Hepatocyte (in vitro differentiated cells): ENCODE data around the gene CNTN4. TPM values are rescaled to one million over a fixed set of nuclear protein-coding genes. Genes with fewer than 3 reads are reported as not detected.

Source experiments
- DNase-seq: peaks from one replicate; pipeline ENCODE4 v3.0.0-alpha.2; 2016; ENCODE audit warnings: low spot score
- H2AFZ ChIP-seq: fragments of 200-600 bp; sonication (generic); 2 replicates; pipeline ENCODE4 v1.6.0; 2016; ENCODE audit warnings: antibody characterized with exemption, mild to moderate bottlenecking
- H3K27ac ChIP-seq: fragments of 200-600 bp; sonication (generic); 2 replicates; pipeline ENCODE4 v1.5.1; 2016; ENCODE audit warnings: mild to moderate bottlenecking
- H3K27me3 ChIP-seq: fragments of 200-600 bp; sonication (generic); 2 replicates; pipeline ENCODE4 v1.6.1; 2016
- H3K36me3 ChIP-seq: fragments of 200-600 bp; sonication (generic); replicated peaks from 2 replicates; pipeline ENCODE4 v1.5.1; 2016; ENCODE audit warnings: low read depth; ENCODE audit not compliant: insufficient read depth
- H3K4me1 ChIP-seq: fragments of 200-600 bp; sonication (generic); 2 replicates; pipeline ENCODE4 v1.5.1; 2016; ENCODE audit warnings: mild to moderate bottlenecking, moderate library complexity; ENCODE audit not compliant: insufficient read depth
- H3K4me2 ChIP-seq: fragments of 200-600 bp; sonication (generic); 2 replicates; pipeline ENCODE4 v1.6.0; 2016
- H3K4me3 ChIP-seq: fragments of 200-600 bp; sonication (generic); 2 replicates; pipeline ENCODE4 v1.5.1; 2016; ENCODE audit warnings: mild to moderate bottlenecking
- H3K79me2 ChIP-seq: fragments of 200-600 bp; sonication (generic); 2 replicates; pipeline ENCODE4 v1.6.0; 2017; ENCODE audit warnings: mild to moderate bottlenecking
- H3K9me2 ChIP-seq: fragments of 200-600 bp; sonication (generic); replicated peaks from 2 replicates; pipeline ENCODE4 v1.6.0; 2017; ENCODE audit warnings: mild to moderate bottlenecking; ENCODE audit not compliant: insufficient read depth
- H3K9me3 ChIP-seq: fragments of 200-600 bp; sonication (generic); 2 replicates; pipeline ENCODE4 v1.5.1; 2016; ENCODE audit warnings: low read depth, mild to moderate bottlenecking
- H4K20me1 ChIP-seq: fragments of 200-600 bp; sonication (generic); 2 replicates; pipeline ENCODE4 v1.6.0; 2016; ENCODE audit warnings: mild to moderate bottlenecking; ENCODE audit not compliant: insufficient read depth, poor library complexity, severe bottlenecking
- CTCF ChIP-seq: fragments of 200-600 bp; sonication (generic); IDR thresholded peaks from 2 replicates; pipeline ENCODE4 v1.5.1; 2016; ENCODE audit warnings: antibody characterized with exemption, mild to moderate bottlenecking; ENCODE audit not compliant: poor library complexity
- EZH2 ChIP-seq: fragments of 200-600 bp; sonication (generic); IDR thresholded peaks from 2 replicates; pipeline ENCODE4 v1.6.1; 2016; ENCODE audit warnings: antibody characterized with exemption, mild to moderate bottlenecking, borderline replicate concordance
- EZH2phosphoT487 ChIP-seq: fragments of 200-600 bp; sonication (generic); IDR thresholded peaks from one replicate; pipeline ENCODE4 v1.6.1; 2018; ENCODE audit warnings: antibody characterized with exemption, mild to moderate bottlenecking, low read depth, moderate library complexity; ENCODE audit not compliant: unreplicated experiment, severe bottlenecking
- WGBS: methylation state at CpG from one replicate; pipeline ENCODE4 v1.1.6; 2016; ENCODE audit warnings: low lambda C conversion rate; ENCODE audit errors: missing lambda C conversion rate; 5-methylcytosine and 5-hydroxymethylcytosine counted together
- polyA plus RNA-seq: library from polyadenylated mRNA; unstranded; fragments of >200 nt; fragmentation: Nextera tagmentation; extraction: Ambion mirVana; gene quantifications from 2 replicates; pipeline ENCODE4 v1.2.1, GENCODE V29; 2016
- total RNA-seq: library from RNA; depleted of rRNA; stranded (reverse); fragments of >200 nt; gene quantifications from 2 replicates; pipeline ENCODE4 v1.2.3, GENCODE V29; 2014

CNTN4 gene
- total and polyA plus RNA-seq, 2 experiments from 2014 or later = 17.6 to 30.3 TPM

GRCh38 chr3:2870724-2871333 is 772.2 kb downstream of the CNTN4 start:
- 60% methylated on average over 3 of the region's 3 CpGs for WGBS
- Histone ChIP-seq H3K4me3 (no peak overlapping the region), H3K4me1 (no peaks in the 10 kb centered on the region), H2AFZ (no peak overlapping the region), H3K36me3 (no peaks in the 10 kb centered on the region), H4K20me1 (no peaks in the 10 kb centered on the region), H3K9me2 (no peaks in the 10 kb centered on the region), H3K9me3 (no peaks in the 10 kb centered on the region), H3K4me2 (no peak overlapping the region), H3K27ac (peak overlapping the region; percentile 39), H3K79me2 (no peaks in the 10 kb centered on the region), H3K27me3 (no peaks in the 10 kb centered on the region)
- peak; percentile 51 for DNase-seq
- no peak for TF ChIP-seq EZH2phosphoT487
- TF ChIP-seq EZH2 = no peak
- no peak for TF ChIP-seq CTCF

- H3K4me3 ChIP-seq = no peak overlapping the region
- WGBS = 70% methylated on average over 2 of the region's 2 CpGs
- no peaks in the 10 kb centered on the region for H3K4me1 ChIP-seq
- DNase-seq = no peak
- no peak overlapping the region for H3K27ac ChIP-seq
- no peaks in the 10 kb centered on the region for H3K9me3 ChIP-seq
- no peak overlapping the region for H3K4me2 ChIP-seq
- no peaks in the 10 kb centered on the region for H3K27me3 ChIP-seq
- H3K36me3 ChIP-seq = no peaks in the 10 kb centered on the region
- H2AFZ ChIP-seq = no peak overlapping the region
- no peaks in the 10 kb centered on the region for H3K9me2 ChIP-seq
- TF ChIP-seq CTCF = no peak
- no peak for TF ChIP-seq EZH2
- TF ChIP-seq EZH2phosphoT487 = no peak
- no peaks in the 10 kb centered on the region for H3K79me2 ChIP-seq
- no peaks in the 10 kb centered on the region for H4K20me1 ChIP-seq
These were observed 774.2 kb downstream of the CNTN4 start for GRCh38 chr3:2872884-2873283.

GRCh38 chr3:2873986-2874385 is 775.3 kb downstream of the CNTN4 start:
- Histone ChIP-seq H3K27me3 (no peaks in the 10 kb centered on the region), H3K4me3 (no peak overlapping the region), H3K4me1 (no peaks in the 10 kb centered on the region), H3K4me2 (no peak overlapping the region), H3K9me3 (no peaks in the 10 kb centered on the region), H3K36me3 (no peaks in the 10 kb centered on the region), H3K9me2 (no peaks in the 10 kb centered on the region), H2AFZ (no peak overlapping the region), H3K79me2 (no peaks in the 10 kb centered on the region), H4K20me1 (no peaks in the 10 kb centered on the region), H3K27ac (no peak overlapping the region)
- 89% methylated on average over 2 of the region's 2 CpGs for WGBS
- no peak for DNase-seq
- no peak for TF ChIP-seq EZH2
- TF ChIP-seq EZH2phosphoT487 = no peak
- TF ChIP-seq CTCF = no peak
